Stomach (tissue), 4 donors: Measurements from ENCODE around the gene GBA3.

ENCODE experiments used
- CTCF ChIP-seq, 7 experiments: fragments of 450-650 bp in 4 of 7; fragments of 200-600 bp in 3 of 7; sonication (generic) in 3 of 7; IDR thresholded peaks; one replicate each; pipeline ENCODE4 v1.5.1; 2016 to 2019; ENCODE audit warnings: antibody characterized with exemption in 7 of 7, control low read depth in 2 of 7, mild to moderate bottlenecking in 1 of 7
- POLR2A ChIP-seq, 4 donors: fragments of 450-650 bp; IDR thresholded peaks; one replicate each; pipeline ENCODE4 v1.6.1; 2016; ENCODE audit warnings: antibody characterized with exemption in 4 of 4, control low read depth in 2 of 4, mild to moderate bottlenecking in 1 of 4, moderate library complexity in 1 of 4
- POLR2AphosphoS5 ChIP-seq, 3 donors: sonication (generic); formaldehyde crosslinking; IDR thresholded peaks; one replicate each; pipeline ENCODE4 v1.6.1; 2016; ENCODE audit warnings: antibody characterized with exemption in 3 of 3

- TF ChIP-seq CTCF (IDR thresholded peaks at IDR 0.05) = no peak
- TF ChIP-seq POLR2A (IDR thresholded peaks at IDR 0.05) = no peak
- no peak for TF ChIP-seq POLR2AphosphoS5 (IDR thresholded peaks at IDR 0.05)
These were observed 110.8 kb downstream of the GBA3 start for GRCh38 chr4:22803512-22803911.
